ENCODE results near the gene HS3ST3B1.

HS3ST3B1 gene

GRCh38 chr17:14307560-14308024 lies 6.7 kb downstream of the HS3ST3B1 start:
- peak; percentile 55 for DNase-seq (ENCODE audit: low read depth)
- H3K4me3 ChIP-seq (ENCODE audit: control insufficient read depth, low read depth, low read length): peak overlapping the region; percentile 12
- TF ChIP-seq CTCF (IDR thresholded peaks at IDR 0.05; ENCODE audit: control insufficient read depth, insufficient read depth, low read depth, low read length, missing control alignments): no peak

- H3K4me3 ChIP-seq (ENCODE audit: control insufficient read depth, low read depth, low read length): no peak overlapping the region
- no peak for DNase-seq (ENCODE audit: low read depth)
- no peak for TF ChIP-seq CTCF (IDR thresholded peaks at IDR 0.05; ENCODE audit: control insufficient read depth, insufficient read depth, low read depth, low read length, missing control alignments)
Observed at GRCh38 chr17:14308636-14308964, 7.7 kb downstream of the HS3ST3B1 start.

- peak; percentile 68 for DNase-seq (ENCODE audit: low read depth)
- no peak for TF ChIP-seq CTCF (IDR thresholded peaks at IDR 0.05; ENCODE audit: control insufficient read depth, insufficient read depth, low read depth, low read length, missing control alignments)
- H3K4me3 ChIP-seq (ENCODE audit: control insufficient read depth, low read depth, low read length): peak overlapping the region; percentile 49
Observed at GRCh38 chr17:14308965-14309879, 8.3 kb downstream of the HS3ST3B1 start.

GRCh38 chr17:14310101-14310500 lies 9.2 kb downstream of the HS3ST3B1 start:
- H3K4me3 ChIP-seq (ENCODE audit: control insufficient read depth, low read depth, low read length): peak overlapping the region; percentile 49
- DNase-seq (ENCODE audit: low read depth): no peak
- TF ChIP-seq CTCF (IDR thresholded peaks at IDR 0.05; ENCODE audit: control insufficient read depth, insufficient read depth, low read depth, low read length, missing control alignments): no peak

GRCh38 chr17:14310605-14311004 lies 9.7 kb downstream of the HS3ST3B1 start:
- DNase-seq (ENCODE audit: low read depth): no peak
- no peak overlapping the region for H3K4me3 ChIP-seq (ENCODE audit: control insufficient read depth, low read depth, low read length)
- no peak for TF ChIP-seq CTCF (IDR thresholded peaks at IDR 0.05; ENCODE audit: control insufficient read depth, insufficient read depth, low read depth, low read length, missing control alignments)

GRCh38 chr17:14311186-14311705 lies 10.4 kb downstream of the HS3ST3B1 start:
- no peak for TF ChIP-seq CTCF (IDR thresholded peaks at IDR 0.05; ENCODE audit: control insufficient read depth, insufficient read depth, low read depth, low read length, missing control alignments)
- H3K4me3 ChIP-seq (ENCODE audit: control insufficient read depth, low read depth, low read length): no peak overlapping the region
- DNase-seq (ENCODE audit: low read depth): no peak
